Transverse colon (tissue), 4 donors: ENCODE results near the gene LRRC42. TPM values are rescaled to one million over a fixed set of nuclear protein-coding genes. Genes with fewer than 3 reads are reported as not detected.

ENCODE experiments used
- total RNA-seq, 4 donors: library from RNA; depleted of rRNA; stranded (reverse); fragments of >200 nt; gene quantifications; one replicate each; pipeline ENCODE4 v1.1.0, GENCODE V29; 2016

The LRRC42 gene
- total RNA-seq, 4 donors from 2014 or later: 4.4 to 24.7 (median 17.5) TPM

Other genes with a start within 250 kb of the LRRC42 start
- under 1 TPM in 3 of 4 donors, not detected in 1; 0.16 to 0.75 (median 0.27) TPM for gene GLIS1, start 207.2 kb upstream of the LRRC42 start, total RNA-seq
- 10 to 100 TPM in 2 of 4 donors, 1 to 10 TPM in 2; 1.1 to 11.1 (median 8.0) TPM for gene NDC1, start 108.1 kb upstream of the LRRC42 start, total RNA-seq
- gene YIPF1, start 56.6 kb upstream of the LRRC42 start, total RNA-seq: 10 to 100 TPM; 10.1 to 24.6 (median 17.4) TPM
- gene DIO1, start 52.2 kb upstream of the LRRC42 start, total RNA-seq: not detected
- 10 to 100 TPM in 3 of 4 donors, 1 to 10 TPM in 1; 4.2 to 22.5 (median 12.9) TPM for gene IFT25, start 651 bp upstream of the LRRC42 start, total RNA-seq
- not detected for gene LDLRAD1, start 71.8 kb downstream of the LRRC42 start, total RNA-seq
- gene TMEM59, start 106.9 kb downstream of the LRRC42 start, total RNA-seq: 100 to 1,000 TPM in 3 of 4 donors, 10 to 100 TPM in 1; 71.6 to 858 (median 226) TPM
- 1 to 10 TPM; 1.4 to 7.1 (median 5.7) TPM for gene TCEANC2, start 107.3 kb downstream of the LRRC42 start, total RNA-seq
- gene CDCP2, start 206.7 kb downstream of the LRRC42 start, total RNA-seq: under 1 TPM in 1 of 4 donors, not detected in 3; 0.48 TPM